Epithelial cell of prostate (primary cell): ENCODE measurements around the gene MAP3K4.

Experiments used
- DNase-seq: peaks from one replicate; pipeline ENCODE4 v3.0.0-alpha.2; 2011; ENCODE audit warnings: low read depth, low spot score
- H3K27ac ChIP-seq: fragments of 450-650 bp; 2 replicates; pipeline ENCODE4 v1.5.1; 2017; ENCODE audit warnings: mild to moderate bottlenecking

The MAP3K4 gene

DNA sequence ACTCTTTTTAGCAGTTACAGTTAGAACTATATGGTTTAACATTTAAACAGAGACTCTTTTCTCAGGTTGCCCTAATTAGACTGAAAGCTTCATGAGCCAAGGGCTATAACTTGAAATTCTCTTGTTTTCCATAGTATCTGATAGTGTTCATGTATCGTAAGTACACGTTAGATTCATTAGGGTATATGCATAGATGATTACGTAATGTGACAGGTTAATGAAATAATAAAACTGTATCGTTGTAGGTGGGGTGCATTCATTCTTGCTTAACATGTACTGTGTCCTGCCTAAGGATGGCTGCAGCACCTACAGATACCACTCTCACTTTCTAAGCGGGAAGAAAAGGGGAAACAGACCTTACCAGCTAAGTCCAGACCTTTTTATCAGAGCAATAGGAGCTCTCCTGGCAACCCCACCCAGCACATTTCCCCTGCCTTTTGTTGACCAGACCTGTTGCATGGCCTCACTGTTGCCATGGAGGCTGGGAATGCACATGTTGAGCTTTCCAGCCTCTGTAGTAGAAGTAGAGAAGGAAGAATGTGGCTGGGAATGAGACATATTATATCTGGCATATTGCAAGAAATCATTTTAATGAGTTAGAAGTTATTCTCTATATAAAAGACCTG is 83.0 kb downstream of the MAP3K4 start:
- H3K27ac ChIP-seq = no peak overlapping the region
- no peak for DNase-seq

- DNase-seq = no peak
Observed at GRCh38 chr6:161076181-161076677, 84.7 kb downstream of the MAP3K4 start.

GRCh38 chr6:161079566-161080262 is 88.1 kb downstream of the MAP3K4 start:
- peak; percentile 60 for DNase-seq
- H3K27ac ChIP-seq = peak overlapping the region; percentile 41

More at GRCh38 chr6:161076181-161076677, 84.7 kb downstream of the MAP3K4 start:
- no peak overlapping the region for H3K27ac ChIP-seq

GRCh38 chr6:161080263-161080970 is 88.8 kb downstream of the MAP3K4 start:
- DNase-seq = no peak
- peak overlapping the region; percentile 41 for H3K27ac ChIP-seq

GRCh38 chr6:161082215-161082614 is 90.6 kb downstream of the MAP3K4 start:
- no peak for DNase-seq
- no peak overlapping the region for H3K27ac ChIP-seq

GRCh38 chr6:161085246-161085645 is 93.7 kb downstream of the MAP3K4 start:
- DNase-seq = no peak
- H3K27ac ChIP-seq = no peak overlapping the region

DNA sequence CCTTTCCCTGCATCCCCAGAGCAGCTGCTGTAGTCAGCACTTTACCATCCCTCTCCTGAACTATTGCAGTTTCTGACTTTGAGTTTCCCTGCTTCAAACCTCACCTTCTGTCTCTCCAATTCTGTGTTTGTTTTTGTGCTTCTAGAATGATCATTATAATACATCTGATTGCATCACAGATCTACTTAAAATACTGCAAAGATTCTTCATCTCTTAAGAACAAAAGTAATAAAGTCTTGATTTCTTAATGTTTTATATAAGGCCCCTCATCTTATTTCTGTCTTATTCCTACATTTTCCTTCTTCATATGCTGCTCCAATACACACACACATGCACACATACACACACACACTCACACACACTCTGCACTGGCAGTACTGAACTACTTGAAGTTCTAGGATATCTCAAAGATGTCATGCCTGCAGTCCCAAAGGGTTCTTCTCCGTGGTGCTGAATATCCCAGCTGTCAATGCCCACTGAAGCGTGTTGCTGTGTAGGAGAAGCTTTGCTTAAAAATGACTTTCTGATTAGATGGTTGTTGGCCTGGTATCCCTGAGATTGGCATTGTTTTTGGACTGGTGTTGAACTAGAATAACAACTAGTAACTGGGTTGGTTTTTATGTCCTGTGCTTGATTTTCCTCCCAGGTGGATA is 97.2 kb downstream of the MAP3K4 start:
- H3K27ac ChIP-seq = no peak overlapping the region
- no peak for DNase-seq

DNA sequence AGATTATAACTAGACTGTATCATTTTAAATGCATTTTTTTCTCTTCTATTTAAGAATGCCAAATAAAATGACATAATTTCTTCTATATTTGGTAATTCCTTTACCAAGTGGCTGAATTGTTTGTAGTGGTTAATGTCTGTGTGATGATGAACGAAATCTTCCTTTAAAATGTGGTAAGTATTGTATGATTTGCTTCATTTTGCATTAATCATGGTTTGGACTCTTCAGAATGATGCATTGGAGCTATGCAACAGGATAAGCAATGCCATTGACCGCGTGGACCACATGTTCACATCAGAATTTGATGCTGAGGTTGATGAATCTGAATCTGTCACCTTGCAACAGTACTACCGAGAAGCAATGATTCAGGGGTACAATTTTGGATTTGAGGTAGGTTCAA is 99.6 kb downstream of the MAP3K4 start:
- DNase-seq = no peak
- H3K27ac ChIP-seq = peak overlapping the region; percentile 82

GRCh38 chr6:161091972-161092701 is 100.6 kb downstream of the MAP3K4 start:
- H3K27ac ChIP-seq = peak overlapping the region; percentile 82

DNA sequence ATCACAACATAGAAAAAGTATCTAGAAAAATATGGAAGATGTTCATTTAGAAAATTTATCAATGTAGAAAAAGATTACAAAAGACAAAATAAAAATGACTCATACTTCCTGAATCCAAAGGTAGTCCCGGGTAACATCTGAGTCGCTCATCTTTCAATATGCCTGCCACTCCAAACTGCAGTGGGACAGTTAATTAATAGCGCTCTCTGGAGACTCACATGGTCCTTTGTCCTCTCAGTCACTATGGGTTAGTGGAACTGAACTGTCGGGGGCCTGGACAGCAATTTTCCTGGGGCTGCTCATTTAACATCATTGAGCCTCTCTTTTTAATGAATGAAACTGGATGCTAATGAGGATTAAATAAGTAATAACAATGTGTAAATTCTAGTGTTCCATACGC is 103.4 kb downstream of the MAP3K4 start:
- H3K27ac ChIP-seq = peak overlapping the region; percentile 5
- no peak for DNase-seq

More at GRCh38 chr6:161091972-161092701, 100.6 kb downstream of the MAP3K4 start:
- peak; percentile 68 for DNase-seq

DNA sequence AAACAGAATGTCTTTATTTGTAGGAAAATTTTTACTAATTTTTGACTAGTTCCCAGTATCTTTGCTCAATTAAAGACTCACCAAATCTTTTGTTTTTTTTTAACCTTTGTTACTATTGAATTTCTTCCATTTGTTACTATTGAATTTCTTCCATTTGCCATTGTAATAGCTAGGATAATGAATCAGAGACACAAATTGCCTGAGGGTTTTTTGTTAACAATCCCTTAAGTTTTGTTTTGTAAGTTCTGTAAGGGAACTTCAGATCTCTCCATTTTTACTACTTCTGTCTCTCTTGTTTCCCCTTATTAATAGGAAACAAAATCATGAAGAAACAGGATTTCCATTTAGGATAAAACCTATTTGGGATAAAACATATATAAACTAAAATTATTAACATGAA is 104.3 kb downstream of the MAP3K4 start:
- no peak overlapping the region for H3K27ac ChIP-seq
- no peak for DNase-seq

GRCh38 chr6:161100072-161100471 is 108.5 kb downstream of the MAP3K4 start:
- no peak overlapping the region for H3K27ac ChIP-seq
- no peak for DNase-seq

DNA sequence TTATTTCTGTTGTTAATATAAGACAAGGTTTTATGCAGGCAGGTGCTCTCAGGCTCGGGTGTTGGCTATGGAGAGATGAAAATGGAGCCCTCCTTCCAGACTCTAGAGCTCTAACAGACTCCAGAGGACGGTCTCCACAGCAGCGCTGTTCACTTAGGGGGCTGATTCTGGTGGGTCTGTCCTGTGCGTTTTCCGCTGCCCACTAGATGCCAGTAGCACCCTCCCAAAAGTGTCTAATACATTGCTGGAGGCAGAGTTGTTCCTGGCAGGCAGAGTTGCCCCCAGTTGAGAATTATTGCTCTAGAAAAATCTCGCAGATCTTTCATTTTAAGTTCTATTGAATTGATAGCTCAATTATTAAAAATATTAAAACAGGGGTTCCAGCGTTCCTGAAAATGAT is 109.9 kb downstream of the MAP3K4 start:
- H3K27ac ChIP-seq = no peak overlapping the region
- no peak for DNase-seq

DNA sequence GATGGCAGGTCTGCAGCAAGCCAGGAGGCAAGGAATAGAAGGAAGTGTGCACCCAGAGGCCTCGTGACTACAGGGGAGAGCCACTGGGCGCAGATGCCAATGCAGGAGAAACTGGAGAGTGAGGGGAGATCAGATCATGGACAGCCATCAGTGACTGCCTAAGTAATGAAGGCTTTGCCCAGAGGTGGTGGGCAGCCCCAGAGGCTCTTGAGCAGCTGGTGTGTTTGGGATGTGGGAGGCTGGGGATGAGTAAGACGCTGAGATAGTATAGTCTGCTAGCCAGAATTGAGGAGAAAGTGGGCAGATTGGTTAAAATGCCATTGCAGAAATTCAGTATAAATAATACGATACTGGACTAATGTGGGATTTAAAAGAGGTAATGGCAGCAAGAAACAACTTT is 111.9 kb downstream of the MAP3K4 start:
- DNase-seq = no peak
- H3K27ac ChIP-seq = no peak overlapping the region

DNA sequence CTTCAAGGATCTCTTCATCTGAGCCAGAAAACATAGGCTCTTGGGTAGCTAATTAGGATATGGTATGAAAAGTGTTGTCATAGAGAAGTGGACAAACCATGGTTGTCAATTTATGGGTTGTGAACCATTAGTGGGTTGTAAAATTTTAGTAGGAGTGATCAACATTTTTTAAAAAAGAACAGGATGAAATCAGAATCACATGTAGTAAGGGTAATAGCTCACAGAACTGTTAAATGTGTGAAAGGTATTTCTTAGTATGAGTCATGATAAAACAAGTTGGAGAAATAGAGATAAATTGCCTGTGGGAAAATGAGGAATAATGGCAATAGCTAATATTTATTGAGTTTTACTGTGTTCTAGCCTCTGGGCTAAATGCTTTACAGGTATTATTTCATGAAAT is 113.4 kb downstream of the MAP3K4 start:
- DNase-seq = peak; percentile 8
- peak overlapping the region; percentile 90 for H3K27ac ChIP-seq

DNA sequence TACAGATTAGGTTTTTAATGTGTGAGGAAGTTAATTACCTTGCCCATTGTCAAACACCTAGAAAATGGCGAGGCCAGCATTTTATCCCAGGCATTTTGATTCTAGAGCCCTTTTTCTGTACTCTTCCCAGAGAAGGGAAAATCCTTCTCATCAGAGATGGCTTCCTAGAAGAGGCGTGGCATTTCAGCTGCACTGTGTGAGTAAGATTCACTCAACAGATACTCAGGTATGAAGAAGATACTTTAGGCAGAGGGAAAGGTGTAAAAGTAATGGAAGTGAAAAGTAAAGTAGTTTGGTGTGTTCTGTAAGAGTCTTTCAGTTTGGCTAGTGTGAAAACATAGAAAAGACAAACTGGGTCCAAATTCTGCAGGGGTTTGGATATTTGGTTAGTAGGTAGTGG is 113.8 kb downstream of the MAP3K4 start:
- DNase-seq = peak; percentile 34
- peak overlapping the region; percentile 90 for H3K27ac ChIP-seq

DNA sequence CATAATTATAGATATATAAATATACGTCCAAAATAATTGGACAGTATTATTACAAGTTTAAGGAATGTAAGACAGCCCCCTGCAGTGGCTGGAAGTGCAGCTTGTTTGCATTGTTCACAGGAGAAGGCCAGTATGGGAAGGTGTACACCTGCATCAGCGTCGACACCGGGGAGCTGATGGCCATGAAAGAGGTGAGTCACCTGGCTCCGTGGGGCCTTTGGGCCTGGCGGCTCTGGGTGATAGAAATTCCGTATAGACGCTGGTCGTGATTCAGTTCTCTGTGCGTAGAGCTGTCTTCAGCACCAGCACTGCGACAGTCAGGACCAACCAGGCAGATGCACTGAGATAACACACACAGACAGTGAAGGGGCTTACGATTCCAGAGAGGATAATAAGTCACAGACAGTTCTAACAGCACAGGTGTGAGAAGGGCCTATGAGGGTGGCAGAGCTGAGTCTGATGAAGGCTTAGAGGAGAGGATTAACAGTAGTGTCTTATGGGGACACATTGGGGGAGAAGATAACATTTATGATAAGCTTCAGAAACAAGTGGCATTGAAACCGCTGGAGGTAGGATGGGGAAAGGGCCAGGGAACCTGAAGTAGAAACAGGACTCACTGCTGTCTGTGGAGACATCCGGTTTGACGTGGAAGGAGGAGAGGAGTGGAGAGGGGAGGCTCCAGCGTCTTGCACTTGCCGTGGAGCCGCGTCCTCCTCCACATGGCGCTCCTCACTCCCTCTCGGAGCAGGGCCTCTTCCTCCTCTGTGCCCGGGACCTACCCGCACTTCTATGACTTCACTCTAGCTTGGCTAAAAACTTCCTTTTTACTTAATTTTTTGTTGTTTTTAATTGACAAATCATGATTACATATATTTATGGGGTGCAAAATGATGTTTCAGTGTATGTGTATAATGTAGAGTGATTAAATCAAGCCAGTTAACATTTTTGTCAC is 116.5 kb downstream of the MAP3K4 start:
- H3K27ac ChIP-seq = no peak overlapping the region
- no peak for DNase-seq

GRCh38 chr6:161108916-161109315 is 117.3 kb downstream of the MAP3K4 start:
- no peak for DNase-seq
- no peak overlapping the region for H3K27ac ChIP-seq

- no peak overlapping the region for H3K27ac ChIP-seq
Observed at GRCh38 chr6:161109366-161109765, 117.8 kb downstream of the MAP3K4 start.

More at GRCh38 chr6:161109366-161109765, 117.8 kb downstream of the MAP3K4 start:
- DNase-seq = no peak
